ENCODE measurements around the gene CACNA2D2. TPM values are rescaled to one million over a fixed set of nuclear protein-coding genes. Genes with fewer than 3 reads are reported as not detected.
A peak's percentile ranks its signal among the peaks of the same experiment; 100 is the strongest.

CACNA2D2 gene
- total RNA-seq, 1 donor from 2014 or later: 0.23 TPM

- peaks cover 1% of the 10 kb centered on the region for H3K4me1 Mint-ChIP-seq
- no peaks in the 10 kb centered on the region for H3K36me3 Mint-ChIP-seq (ENCODE audit: low read depth)
- peaks cover 61% of the 10 kb centered on the region for H3K27me3 Mint-ChIP-seq
- no peak for DNase-seq
- intact Hi-C loops (cut with micrococcal nuclease): no loop called here
- no peak overlapping the region for H3K4me3 Mint-ChIP-seq
- no peak overlapping the region for H3K27ac Mint-ChIP-seq
- no peaks in the 10 kb centered on the region for H3K9me3 Mint-ChIP-seq
These were observed 31.4 kb upstream of the CACNA2D2 start for GRCh38 chr3:50534681-50535330.

GRCh38 chr3:50533807-50534461 is 30.5 kb upstream of the CACNA2D2 start:
- Mint-ChIP-seq H3K4me3 (no peak overlapping the region), H3K9me3 (no peaks in the 10 kb centered on the region), H3K27me3 (peaks cover 65% of the 10 kb centered on the region), H3K27ac (no peak overlapping the region), H3K4me1 (peaks cover 1% of the 10 kb centered on the region), H3K36me3 (ENCODE audit: low read depth) (no peaks in the 10 kb centered on the region)
- intact Hi-C loops (cut with micrococcal nuclease): no loop called here
- DNase-seq: no peak

- H3K27me3 Mint-ChIP-seq: peaks cover 61% of the 10 kb centered on the region
- H3K36me3 Mint-ChIP-seq (ENCODE audit: low read depth): no peaks in the 10 kb centered on the region
- H3K4me3 Mint-ChIP-seq: no peak overlapping the region
- intact Hi-C loops (cut with micrococcal nuclease): no loop called here
- H3K27ac Mint-ChIP-seq: no peak overlapping the region
- H3K4me1 Mint-ChIP-seq: peaks cover 1% of the 10 kb centered on the region
- H3K9me3 Mint-ChIP-seq: no peaks in the 10 kb centered on the region
- no peak for DNase-seq
These were observed 29.9 kb upstream of the CACNA2D2 start for GRCh38 chr3:50533316-50533715.

GRCh38 chr3:50532062-50532705 is 28.8 kb upstream of the CACNA2D2 start:
- intact Hi-C loops (cut with micrococcal nuclease): no loop called here

GRCh38 chr3:50531201-50531600 is 27.8 kb upstream of the CACNA2D2 start:
- peaks cover under 1% of the 10 kb centered on the region for H3K4me1 Mint-ChIP-seq
- no peaks in the 10 kb centered on the region for H3K9me3 Mint-ChIP-seq
- intact Hi-C loops (cut with micrococcal nuclease): no loop called here
- no peaks in the 10 kb centered on the region for H3K36me3 Mint-ChIP-seq (ENCODE audit: low read depth)
- peaks cover 52% of the 10 kb centered on the region for H3K27me3 Mint-ChIP-seq
- H3K27ac Mint-ChIP-seq: no peak overlapping the region
- DNase-seq: no peak
- H3K4me3 Mint-ChIP-seq: no peak overlapping the region

More at GRCh38 chr3:50532062-50532705, 28.8 kb upstream of the CACNA2D2 start:
- no peak for DNase-seq
- H3K27ac Mint-ChIP-seq: no peak overlapping the region
- peaks cover 61% of the 10 kb centered on the region for H3K27me3 Mint-ChIP-seq
- H3K36me3 Mint-ChIP-seq (ENCODE audit: low read depth): no peaks in the 10 kb centered on the region
- H3K9me3 Mint-ChIP-seq: no peaks in the 10 kb centered on the region
- H3K4me3 Mint-ChIP-seq: no peak overlapping the region
- H3K4me1 Mint-ChIP-seq: peaks cover 1% of the 10 kb centered on the region

- Mint-ChIP-seq H3K27ac (no peak overlapping the region), H3K4me1 (peaks cover 4% of the 10 kb centered on the region), H3K27me3 (peaks cover 47% of the 10 kb centered on the region), H3K36me3 (ENCODE audit: low read depth) (no peaks in the 10 kb centered on the region), H3K9me3 (no peaks in the 10 kb centered on the region), H3K4me3 (no peak overlapping the region)
- intact Hi-C loops (cut with micrococcal nuclease): no loop called here
- DNase-seq: no peak
These were observed 26.9 kb upstream of the CACNA2D2 start for GRCh38 chr3:50530001-50530970.

- peaks cover 4% of the 10 kb centered on the region for H3K4me1 Mint-ChIP-seq
- peaks cover 27% of the 10 kb centered on the region for H3K27me3 Mint-ChIP-seq
- DNase-seq: peak; percentile 90
- no peaks in the 10 kb centered on the region for H3K9me3 Mint-ChIP-seq
- H3K27ac Mint-ChIP-seq: no peak overlapping the region
- intact Hi-C loops (cut with micrococcal nuclease): no loop called here
- no peaks in the 10 kb centered on the region for H3K36me3 Mint-ChIP-seq (ENCODE audit: low read depth)
- H3K4me3 Mint-ChIP-seq: no peak overlapping the region
These were observed 22.6 kb upstream of the CACNA2D2 start for GRCh38 chr3:50525987-50526386.

- Mint-ChIP-seq H3K4me1 (peaks cover 4% of the 10 kb centered on the region), H3K9me3 (no peaks in the 10 kb centered on the region), H3K4me3 (no peak overlapping the region), H3K27me3 (peaks cover 26% of the 10 kb centered on the region), H3K36me3 (ENCODE audit: low read depth) (no peaks in the 10 kb centered on the region), H3K27ac (no peak overlapping the region)
- no peak for DNase-seq
- intact Hi-C loops (cut with micrococcal nuclease): no loop called here
These were observed 21.9 kb upstream of the CACNA2D2 start for GRCh38 chr3:50525191-50525910.

GRCh38 chr3:50524746-50525145 is 21.3 kb upstream of the CACNA2D2 start:
- H3K27me3 Mint-ChIP-seq: peaks cover 21% of the 10 kb centered on the region
- intact Hi-C loops (cut with micrococcal nuclease): no loop called here
- no peaks in the 10 kb centered on the region for H3K36me3 Mint-ChIP-seq (ENCODE audit: low read depth)
- DNase-seq: no peak
- peaks cover 4% of the 10 kb centered on the region for H3K4me1 Mint-ChIP-seq
- no peak overlapping the region for H3K27ac Mint-ChIP-seq
- no peaks in the 10 kb centered on the region for H3K9me3 Mint-ChIP-seq
- no peak overlapping the region for H3K4me3 Mint-ChIP-seq

GRCh38 chr3:50523279-50523811 is 19.9 kb upstream of the CACNA2D2 start:
- Mint-ChIP-seq H3K4me1 (peaks cover 10% of the 10 kb centered on the region), H3K4me3 (no peak overlapping the region), H3K27me3 (peaks cover 17% of the 10 kb centered on the region), H3K9me3 (no peaks in the 10 kb centered on the region), H3K27ac (no peak overlapping the region), H3K36me3 (ENCODE audit: low read depth) (no peaks in the 10 kb centered on the region)
- DNase-seq: no peak
- intact Hi-C loops (cut with micrococcal nuclease): no loop called here

- Mint-ChIP-seq H3K27me3 (peaks cover 13% of the 10 kb centered on the region), H3K36me3 (ENCODE audit: low read depth) (no peaks in the 10 kb centered on the region), H3K9me3 (no peaks in the 10 kb centered on the region), H3K4me3 (no peak overlapping the region), H3K27ac (no peak overlapping the region), H3K4me1 (peaks cover 10% of the 10 kb centered on the region)
- no peak for DNase-seq
- intact Hi-C loops (cut with micrococcal nuclease): no loop called here
These were observed 18.1 kb upstream of the CACNA2D2 start for GRCh38 chr3:50521572-50521971.

- Mint-ChIP-seq H3K4me3 (no peak overlapping the region), H3K4me1 (peaks cover 8% of the 10 kb centered on the region), H3K27ac (no peak overlapping the region), H3K9me3 (no peaks in the 10 kb centered on the region), H3K27me3 (peaks cover 16% of the 10 kb centered on the region), H3K36me3 (ENCODE audit: low read depth) (no peaks in the 10 kb centered on the region)
- DNase-seq: no peak
- intact Hi-C loops (cut with micrococcal nuclease): no loop called here
These were observed 17.4 kb upstream of the CACNA2D2 start for GRCh38 chr3:50520849-50521248.

Measured in activated CD4-positive, alpha-beta T cell treated with anti-CD3 and anti-CD28 coated beads, Interleukin-2, amount 10 ng/mL, durations not matched to agents 24 days and 14 days (primary cell).